HL-60 (cell line): ENCODE data around the gene NRN1L.

Source experiments
- CTCF ChIP-seq: IDR thresholded peaks from one replicate; pipeline ENCODE4 v1.5.1; 2011; ENCODE audit warnings: low read length, control low read depth, inconsistent platforms; ENCODE audit not compliant: insufficient read depth
- GABPA ChIP-seq: IDR thresholded peaks from 2 replicates; pipeline ENCODE4 v1.6.1; 2012; ENCODE audit warnings: low read depth
- POLR2AphosphoS5 ChIP-seq: IDR thresholded peaks from 2 replicates; pipeline ENCODE4 v1.6.1; 2012; ENCODE audit warnings: low read depth
- REST ChIP-seq: IDR thresholded peaks from 2 replicates; pipeline ENCODE4 v1.6.1; 2012; ENCODE audit warnings: low read depth; ENCODE audit not compliant: insufficient replicate concordance
- SPI1 ChIP-seq: IDR thresholded peaks from 2 replicates; pipeline ENCODE4 v1.6.1; 2012; ENCODE audit warnings: low read depth, mild to moderate bottlenecking, borderline replicate concordance

- TF ChIP-seq POLR2AphosphoS5 (peak; percentile 23; the same call in 1 of the 2 replicates), CTCF (no peak), REST (no peak), GABPA (no peak), SPI1 (no peak)
Measured at GRCh38 chr16:67935101-67935401, 50.4 kb downstream of the NRN1L start.
